GM12875 (cell line): ENCODE measurements around the gene GPR176.

Source experiments
- H3K4me3 ChIP-seq: one replicate; pipeline ENCODE4 v1.5.1; 2011; ENCODE audit warnings: low read depth, low read length, control low read depth
- CTCF ChIP-seq: IDR thresholded peaks from 2 replicates; pipeline ENCODE4 v1.5.1; 2011; ENCODE audit warnings: low read depth, mild to moderate bottlenecking, control low read depth, inconsistent platforms, low read length, moderate library complexity, borderline replicate concordance; ENCODE audit not compliant: insufficient read depth

The GPR176 gene

GRCh38 chr15:39924437-39924836 is 4.4 kb upstream of the GPR176 start:
- no peak for TF ChIP-seq CTCF
- H3K4me3 ChIP-seq: no peak overlapping the region

DNA sequence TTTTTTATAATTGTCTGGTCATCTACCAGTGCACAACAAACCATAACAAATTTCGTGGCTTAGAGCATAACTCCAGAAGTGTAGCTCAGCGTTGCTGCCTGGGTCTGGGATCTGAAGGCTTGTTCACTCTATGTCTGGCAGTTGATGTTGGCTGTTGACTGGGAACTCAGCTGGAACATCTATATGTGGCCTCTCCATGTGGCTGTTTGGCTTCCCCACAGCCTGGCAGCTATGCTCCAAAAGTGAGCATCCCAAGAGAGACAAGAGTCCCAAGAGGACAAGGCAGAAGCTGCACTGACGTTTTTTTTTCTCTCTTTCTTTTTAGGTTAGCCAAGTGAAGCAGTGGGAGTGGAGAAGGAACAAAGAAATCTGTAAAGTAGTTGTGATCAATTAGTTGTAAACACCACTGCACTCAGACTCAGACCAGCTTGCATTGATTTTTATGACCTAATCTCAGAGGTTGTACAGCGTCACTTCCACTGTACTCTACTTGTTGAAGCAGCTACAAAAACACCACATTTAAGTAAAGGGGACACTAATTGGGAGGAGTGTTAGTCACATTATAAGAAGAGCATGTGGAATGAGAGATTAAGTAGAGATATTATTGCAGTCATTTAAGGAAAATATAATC is 2.5 kb upstream of the GPR176 start:
- no peak for TF ChIP-seq CTCF
- no peak overlapping the region for H3K4me3 ChIP-seq

- peak overlapping the region; percentile 53 for H3K4me3 ChIP-seq
- TF ChIP-seq CTCF: no peak
Measured at GRCh38 chr15:39921274-39921638, 1.2 kb upstream of the GPR176 start.

- TF ChIP-seq CTCF: 0 out of 2 replicates have a peak, but pooled peaks have one; percentile 13
- peak overlapping the region; percentile 53 for H3K4me3 ChIP-seq
Measured at GRCh38 chr15:39920510-39921273, 626 bp upstream of the GPR176 start.

DNA sequence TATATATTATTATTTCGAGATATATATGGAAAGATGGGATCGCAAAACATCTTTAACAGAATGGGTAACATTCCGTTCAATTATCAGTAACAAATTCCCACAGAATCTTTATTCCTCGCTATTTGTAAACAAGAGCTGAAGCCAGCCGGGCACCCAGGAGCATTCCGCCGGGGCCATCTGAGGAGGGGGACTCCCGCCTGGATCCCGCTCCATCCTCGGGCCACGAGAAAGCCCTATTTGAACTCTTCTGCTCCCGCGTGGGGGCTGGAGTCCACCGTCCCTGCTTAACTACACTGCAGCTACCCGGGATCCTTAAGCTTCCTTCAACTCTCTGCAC is 687 bp downstream of the GPR176 start:
- no peak for TF ChIP-seq CTCF
- no peak overlapping the region for H3K4me3 ChIP-seq

GRCh38 chr15:39918688-39919385 is 1.2 kb downstream of the GPR176 start:
- no peak for TF ChIP-seq CTCF
- H3K4me3 ChIP-seq: no peak overlapping the region
